NCI-H226 (cell line): ENCODE measurements around the gene ARNT2.

Source experiments
- DNase-seq: peaks from one replicate; pipeline ENCODE4 v3.0.0-alpha.2; 2015

The ARNT2 gene

DNA sequence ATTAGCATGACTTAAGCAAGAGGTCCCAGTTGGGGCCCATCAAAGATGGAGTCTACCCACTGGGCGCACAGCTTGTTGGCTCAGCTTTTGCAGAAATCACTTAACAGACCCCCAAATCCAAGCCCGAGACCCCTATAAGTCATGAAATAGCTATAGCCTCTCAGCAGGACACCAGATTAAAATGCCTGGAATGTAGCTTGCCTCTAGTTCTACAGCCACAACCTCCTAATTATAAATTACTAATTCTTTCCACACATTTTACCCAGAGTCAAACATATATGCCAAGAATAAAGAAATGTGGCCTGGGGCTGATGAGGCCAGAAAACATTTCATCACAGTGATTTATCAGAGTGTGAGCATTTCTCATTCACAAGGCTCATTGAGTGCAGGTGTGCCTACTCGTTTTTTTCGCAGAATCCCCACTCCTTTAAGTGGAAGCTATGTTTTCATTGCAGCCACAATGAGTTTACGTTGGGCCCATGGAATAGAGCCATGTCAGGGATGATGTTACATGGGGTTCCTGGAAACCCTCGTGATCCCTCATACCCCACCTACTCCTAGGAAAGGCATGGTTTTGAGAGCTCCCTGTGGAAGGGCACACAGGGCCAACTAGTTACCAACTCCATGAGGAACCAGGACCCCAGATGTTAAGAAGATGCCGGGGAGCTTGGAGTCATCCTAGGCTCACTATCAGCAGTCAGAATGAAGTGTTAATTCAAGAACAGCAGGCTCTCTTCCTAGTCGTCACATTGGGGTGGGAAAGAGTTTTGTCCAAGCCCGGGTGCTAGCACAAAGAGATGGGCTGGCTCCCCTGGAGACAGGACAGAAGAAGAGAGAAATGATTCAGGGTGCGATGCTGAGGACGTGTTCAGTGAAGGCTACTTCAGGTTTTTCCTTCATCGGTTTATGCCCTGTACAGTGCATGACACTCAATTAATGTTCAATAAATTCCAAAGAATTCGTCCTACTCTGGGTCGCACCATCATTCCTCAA is 200.7 kb downstream of the ARNT2 start:
- DNase-seq, result no peak

DNA sequence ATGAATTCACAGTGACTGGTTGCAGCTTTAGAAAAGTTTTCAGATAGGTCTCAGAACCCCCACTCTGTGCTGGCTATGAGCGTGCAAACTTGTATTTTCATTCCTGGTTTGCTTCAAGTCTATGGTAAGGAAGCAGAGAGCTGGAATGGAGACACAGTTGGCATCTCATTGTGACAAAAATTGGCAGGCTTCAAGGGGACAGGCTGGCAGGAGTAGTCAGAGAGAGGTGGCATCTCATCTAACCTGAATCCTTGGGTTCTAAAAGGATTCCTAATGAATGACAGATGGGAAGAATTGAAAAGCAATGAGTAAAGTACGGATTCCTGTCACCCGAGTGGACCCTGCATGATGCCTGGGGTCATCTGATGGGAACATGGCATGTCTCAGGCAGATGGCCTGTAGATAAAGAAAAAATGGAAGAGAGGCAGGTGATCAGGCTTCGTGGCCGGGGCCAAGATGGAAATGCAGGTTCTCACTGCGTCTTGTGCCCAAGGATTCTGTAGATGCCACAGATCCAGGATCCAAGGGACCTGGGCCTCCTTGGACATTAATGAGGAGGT is 201.5 kb downstream of the ARNT2 start:
- no peak for DNase-seq

DNA sequence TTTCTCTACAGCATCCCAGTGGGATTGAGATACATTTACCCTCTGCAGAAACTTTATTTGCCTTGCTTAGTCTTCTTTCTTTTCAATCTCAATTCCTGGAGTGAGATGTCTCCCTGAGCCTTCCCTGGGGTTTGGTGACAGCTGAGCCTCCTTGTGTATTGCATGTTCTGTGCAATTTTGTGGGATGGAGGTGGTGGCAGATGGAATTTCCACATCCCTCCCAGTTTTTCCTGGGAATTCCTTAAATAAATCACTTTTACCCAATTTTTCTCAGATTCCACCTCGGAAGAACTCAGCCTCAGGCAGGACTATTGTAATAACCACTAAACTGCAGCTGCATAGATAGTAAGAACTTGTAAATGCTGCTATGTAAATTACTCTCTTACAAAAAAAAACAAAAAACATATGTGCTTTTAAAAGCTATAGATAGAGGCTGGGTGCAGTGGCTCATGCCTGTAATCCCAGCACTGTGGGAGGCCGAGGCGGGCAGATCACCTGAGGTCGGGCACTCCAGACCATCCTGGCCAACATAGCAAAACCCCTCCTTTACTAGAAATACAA is 202.4 kb downstream of the ARNT2 start:
- no peak for DNase-seq

DNA sequence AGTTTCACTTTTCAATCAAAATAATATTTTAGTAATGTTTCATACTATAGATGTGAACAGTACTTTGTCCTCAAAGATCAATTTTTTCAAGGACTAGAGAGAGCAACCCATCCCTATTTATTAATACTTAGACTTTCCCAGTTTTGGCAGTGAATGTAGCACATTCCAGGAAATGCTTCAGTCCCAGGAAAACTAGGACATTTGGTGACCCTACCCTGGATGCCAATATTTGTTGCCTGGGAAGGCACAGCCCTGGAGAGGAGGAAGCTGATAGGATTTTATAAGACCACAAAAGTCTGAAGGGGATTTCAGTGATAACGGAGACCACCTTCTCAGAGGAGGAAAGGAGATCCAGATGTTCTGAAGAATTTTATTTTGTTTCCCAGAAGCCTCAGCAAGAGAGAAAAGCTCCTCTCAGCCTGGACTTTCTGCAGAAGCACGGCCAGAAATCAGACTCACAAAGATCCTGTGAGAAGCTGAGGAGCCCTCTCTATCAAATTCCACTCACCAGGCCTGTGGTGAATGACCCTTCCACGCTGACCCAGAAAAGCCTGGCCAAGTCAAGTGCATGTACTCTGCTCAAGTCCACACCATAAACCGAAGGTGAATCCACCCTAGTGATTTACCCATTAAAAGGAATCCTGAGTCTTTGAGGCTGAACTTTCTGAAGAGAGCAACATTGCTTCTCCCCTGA is 203.3 kb downstream of the ARNT2 start:
- DNase-seq, result no peak

GRCh38 chr15:80608688-80609087 is 204.5 kb downstream of the ARNT2 start:
- DNase-seq, result no peak

GRCh38 chr15:80609091-80609490 is 204.9 kb downstream of the ARNT2 start:
- DNase-seq, result no peak

DNA sequence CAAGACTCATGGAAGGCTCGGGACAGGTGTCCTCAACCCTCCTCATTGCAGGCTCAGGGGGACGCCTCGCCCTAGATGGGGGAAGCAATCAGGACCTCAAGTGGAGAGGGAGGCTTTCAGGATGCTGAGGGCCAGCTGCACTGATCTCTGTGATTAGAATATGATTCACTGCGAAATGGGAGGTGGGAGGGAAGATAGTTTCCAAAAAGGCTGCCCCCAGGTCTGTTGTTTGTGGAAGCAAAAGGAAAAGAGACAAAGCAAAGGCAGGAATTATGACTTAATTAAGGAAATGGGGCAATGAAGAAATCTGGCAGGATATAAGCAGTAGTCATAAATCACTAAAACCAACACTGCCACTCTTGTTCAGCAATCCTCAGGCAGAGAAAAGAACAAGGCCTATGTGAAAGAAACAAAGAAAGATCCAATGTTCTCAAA is 205.3 kb downstream of the ARNT2 start:
- DNase-seq, result no peak

- no peak for DNase-seq
Measured at GRCh38 chr15:80611543-80612080, 207.4 kb downstream of the ARNT2 start.

DNA sequence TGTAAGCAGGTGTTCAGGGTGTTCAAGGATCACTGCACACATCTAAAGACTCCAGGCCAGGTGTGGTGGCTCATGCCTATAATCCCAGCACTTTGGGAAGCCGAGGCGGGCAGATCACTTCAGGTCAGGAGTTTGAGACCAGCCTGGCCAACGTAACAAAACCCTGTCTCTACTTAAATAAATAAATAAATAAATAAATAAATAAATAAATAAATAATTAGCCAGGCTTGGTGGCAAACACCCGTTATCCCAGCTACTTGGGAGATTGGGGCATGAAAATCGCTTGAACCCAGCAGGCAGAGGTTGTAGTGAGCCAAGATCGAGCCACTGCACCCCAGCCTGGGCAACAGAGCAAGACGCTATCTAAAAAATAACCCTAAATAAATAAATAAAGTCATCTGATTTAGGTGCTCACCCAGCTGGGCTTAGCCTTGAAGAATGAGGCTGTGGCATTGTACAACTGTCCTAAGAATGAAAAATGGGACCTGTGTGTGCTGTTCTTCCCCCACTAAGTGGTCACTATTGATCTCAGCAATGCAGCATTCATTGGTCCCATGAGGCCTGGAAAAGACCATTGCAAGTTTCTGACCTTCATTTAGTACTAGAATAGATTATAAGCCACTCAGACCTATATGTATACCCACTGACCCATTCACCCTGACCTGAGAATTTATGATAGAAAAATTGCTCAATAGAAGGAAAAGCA is 208.1 kb downstream of the ARNT2 start:
- DNase-seq, result no peak

- DNase-seq, result no peak
Measured at GRCh38 chr15:80613762-80614365, 209.7 kb downstream of the ARNT2 start.

GRCh38 chr15:80614711-80615360 is 210.7 kb downstream of the ARNT2 start:
- no peak for DNase-seq

DNA sequence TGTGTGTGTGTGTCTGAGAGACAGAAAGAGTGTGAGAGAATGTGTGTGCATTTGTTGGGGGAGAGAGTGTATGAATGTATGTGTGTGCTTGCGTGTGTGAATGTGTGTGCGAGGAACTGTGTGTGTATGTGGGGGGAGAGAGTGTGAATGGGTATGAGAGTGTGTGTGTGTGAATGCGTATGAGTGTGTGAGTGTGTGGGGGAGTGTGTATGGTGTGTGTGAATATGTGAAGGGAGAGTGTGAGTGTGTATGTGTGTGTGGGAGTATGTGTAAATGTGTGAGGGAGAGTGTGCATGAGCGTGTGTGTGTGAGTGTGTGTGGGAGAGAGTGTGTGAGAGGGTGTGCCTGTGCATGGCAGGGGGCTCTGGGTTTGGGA is 211.2 kb downstream of the ARNT2 start:
- no peak for DNase-seq

DNA sequence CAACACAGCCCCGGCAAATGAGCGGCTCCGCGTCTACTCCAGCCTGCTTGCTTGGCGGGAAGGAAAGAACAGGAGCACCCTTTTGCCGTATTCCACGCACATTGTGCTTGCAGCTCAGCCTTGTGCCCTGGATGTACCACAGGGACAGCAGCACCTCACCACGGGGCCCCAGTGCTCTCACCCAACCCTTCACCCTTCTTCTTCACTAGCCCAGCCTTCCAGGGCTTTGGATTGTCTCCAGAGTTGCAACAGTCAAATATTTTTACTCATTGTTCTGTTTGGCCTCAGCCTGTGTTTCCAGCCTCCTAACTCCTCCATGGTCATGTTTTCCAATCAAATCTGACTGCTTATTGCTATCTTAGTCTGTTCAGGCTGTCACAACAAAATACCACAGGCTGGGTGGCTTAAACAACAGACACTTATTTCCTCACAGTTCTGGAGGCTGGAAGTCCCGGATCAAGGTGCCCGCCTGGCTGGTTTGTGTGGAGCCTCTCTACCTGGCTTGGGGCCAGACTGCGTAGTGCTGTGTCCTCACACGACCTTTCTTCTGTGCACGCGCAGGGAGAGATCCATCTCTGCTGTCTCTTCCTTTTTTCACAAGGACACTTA is 211.7 kb downstream of the ARNT2 start:
- no peak for DNase-seq

DNA sequence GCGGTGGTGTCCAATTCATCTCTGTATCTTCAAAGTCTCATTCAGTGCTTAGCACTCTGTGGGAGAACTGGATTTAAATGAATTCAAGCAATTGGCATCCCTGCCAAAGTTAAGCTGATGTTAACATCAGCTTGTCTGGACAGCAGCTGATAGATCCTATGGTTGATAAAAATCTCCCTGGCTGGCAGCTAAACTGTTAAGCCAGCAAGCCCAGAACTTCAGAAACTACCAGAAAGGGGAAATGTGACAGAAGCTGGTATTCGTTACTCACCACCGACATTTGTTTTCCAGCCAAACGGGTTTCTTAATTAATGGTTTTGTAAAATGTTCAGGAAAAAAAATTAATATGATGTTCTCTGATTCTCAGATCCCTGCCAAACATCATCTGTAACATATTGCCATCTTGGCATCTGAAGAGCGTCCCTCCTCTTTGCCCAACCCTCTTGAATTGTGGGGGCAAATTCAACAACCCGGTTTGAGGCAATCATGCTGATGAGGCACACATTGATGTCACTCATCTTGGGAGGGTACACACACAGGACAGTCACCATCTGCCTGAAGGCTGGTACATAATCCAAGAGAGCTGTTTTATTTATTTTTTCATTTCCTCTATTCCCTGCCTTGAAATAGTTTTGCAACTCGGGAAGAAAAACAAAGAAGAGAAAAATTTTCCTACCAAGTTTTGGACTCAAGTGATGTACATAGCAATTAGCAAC is 214.7 kb downstream of the ARNT2 start:
- no peak for DNase-seq

DNA sequence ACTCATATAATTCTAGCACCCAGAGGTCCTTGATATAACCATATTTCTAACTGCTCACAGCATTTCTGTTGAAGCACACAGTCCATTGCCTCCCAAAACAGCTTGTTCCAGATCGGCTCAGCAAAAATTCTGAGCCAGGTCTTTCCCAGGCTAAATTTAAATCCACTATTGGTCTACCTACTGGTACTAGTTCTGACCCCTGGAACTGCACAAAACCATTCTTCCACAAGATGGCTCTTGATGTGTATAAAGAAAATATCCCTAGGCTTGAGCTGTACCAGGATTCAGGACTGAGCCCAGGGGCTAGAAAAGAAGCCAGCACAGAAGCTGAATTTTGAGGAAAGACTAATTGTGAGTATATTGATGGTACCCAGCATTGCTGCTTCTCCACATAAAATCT is 215.5 kb downstream of the ARNT2 start:
- no peak for DNase-seq

- DNase-seq, result no peak
Measured at GRCh38 chr15:80620141-80620540, 216.0 kb downstream of the ARNT2 start.

GRCh38 chr15:80620931-80621330 is 216.7 kb downstream of the ARNT2 start:
- DNase-seq, result no peak

- no peak for DNase-seq
Measured at GRCh38 chr15:80626643-80627120, 222.5 kb downstream of the ARNT2 start.

GRCh38 chr15:80629355-80629754 is 225.2 kb downstream of the ARNT2 start:
- DNase-seq, result no peak

DNA sequence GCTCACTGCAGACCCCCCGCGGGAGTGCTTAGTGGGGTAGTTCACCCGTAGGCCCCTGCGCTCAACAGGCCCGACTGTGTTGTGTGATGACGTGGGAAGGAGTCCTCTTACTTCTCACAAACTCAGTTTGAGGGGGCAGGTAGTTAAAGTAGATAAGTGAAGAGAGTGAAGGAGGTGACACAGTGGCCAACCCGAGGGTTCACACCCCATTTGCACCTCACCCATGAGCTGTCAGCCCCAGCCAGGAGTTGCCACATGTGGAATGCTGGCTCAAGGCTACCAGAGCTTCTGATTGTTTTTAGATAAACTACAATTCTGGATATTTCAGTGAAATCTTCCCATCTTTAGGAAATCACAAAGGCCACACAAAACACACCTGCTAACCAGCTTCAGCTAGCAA is 226.8 kb downstream of the ARNT2 start:
- no peak for DNase-seq
